A204.1 (cell line): ENCODE measurements around the gene ARL16.

Source experiments
- FAIRE-seq: peaks from 2 replicates; lab custom pipeline; 2012; peaks lifted over from hg19 to GRCh38; lab: Jason Lieb, UNC

The ARL16 gene

GRCh38 chr17:81644496-81644895 is 39.1 kb downstream of the ARL16 start:
- FAIRE-seq, result no peak

GRCh38 chr17:81641825-81642489 is 41.6 kb downstream of the ARL16 start:
- FAIRE-seq, result no peak

DNA sequence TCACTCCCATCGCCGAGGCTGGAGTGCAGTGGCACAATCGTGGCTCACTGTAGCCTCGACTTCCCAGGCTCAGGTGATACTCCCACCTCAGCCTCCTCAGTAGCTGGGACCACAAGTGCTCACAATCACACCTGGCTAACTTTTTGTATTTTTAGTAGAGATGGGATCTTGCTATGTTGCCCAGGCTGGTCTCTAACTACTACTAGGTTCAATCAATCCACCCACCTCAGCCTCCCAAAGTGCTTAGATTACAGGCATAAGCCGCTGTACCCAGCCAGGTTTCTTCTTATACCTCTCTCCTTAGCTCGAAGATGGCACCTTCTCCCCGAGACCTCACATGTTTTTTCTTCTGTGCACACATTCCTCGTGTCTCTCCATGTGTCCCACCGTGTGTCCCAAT is 43.6 kb downstream of the ARL16 start:
- no peak for FAIRE-seq

- FAIRE-seq, result no peak
Measured at GRCh38 chr17:81638683-81639082, 44.9 kb downstream of the ARL16 start.

DNA sequence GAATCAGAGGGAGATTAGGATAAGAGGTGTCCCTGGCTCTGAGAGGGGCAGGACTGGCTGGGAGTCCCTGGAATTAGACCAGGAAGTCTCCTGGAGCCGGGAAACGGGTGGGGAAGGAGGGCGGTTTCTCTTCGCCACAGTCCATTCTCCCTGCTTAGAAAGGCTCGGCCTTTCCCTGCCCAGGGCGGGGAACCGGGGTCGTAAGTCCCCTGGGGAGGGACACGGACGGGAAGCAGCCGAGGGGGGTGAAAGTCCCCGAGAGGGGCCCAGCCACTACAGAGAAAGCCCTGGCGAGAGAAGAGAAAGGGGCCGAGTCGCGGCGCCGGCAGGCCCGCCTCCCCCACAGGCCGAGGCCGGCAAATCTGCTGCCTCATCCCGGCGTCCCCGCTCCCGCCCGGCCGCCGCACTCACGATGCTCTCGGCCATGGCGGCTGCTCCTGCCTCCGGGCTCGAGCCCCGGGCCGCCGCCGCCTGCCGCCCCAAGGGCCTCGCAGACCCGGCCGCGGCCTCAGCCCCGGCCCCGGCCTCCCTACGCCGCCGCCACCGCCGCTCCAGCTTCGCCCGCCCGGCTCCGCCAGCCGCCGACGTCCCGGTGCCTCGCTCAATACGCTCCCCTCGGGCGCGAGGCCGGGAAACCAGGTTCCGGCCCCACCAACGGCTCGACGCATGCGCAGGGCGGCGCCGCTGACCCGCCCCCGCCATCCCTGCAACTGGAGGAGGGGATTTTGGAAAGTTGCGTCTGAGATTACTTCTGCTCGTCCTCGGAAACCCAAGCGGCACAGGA is 46.9 kb downstream of the ARL16 start, which contains the start of the genes NPLOC4 and TSPAN10:
Gene NPLOC4 (minus strand): TSS at position 608 of the 784 bp plus-strand sequence. CDS start 182 bp downstream, at position 426.
Gene TSPAN10 (plus strand): TSS at position 692 of the 784 bp plus-strand sequence. CDS start 5,217 bp downstream, outside the sequence.
- no peak for FAIRE-seq

DNA sequence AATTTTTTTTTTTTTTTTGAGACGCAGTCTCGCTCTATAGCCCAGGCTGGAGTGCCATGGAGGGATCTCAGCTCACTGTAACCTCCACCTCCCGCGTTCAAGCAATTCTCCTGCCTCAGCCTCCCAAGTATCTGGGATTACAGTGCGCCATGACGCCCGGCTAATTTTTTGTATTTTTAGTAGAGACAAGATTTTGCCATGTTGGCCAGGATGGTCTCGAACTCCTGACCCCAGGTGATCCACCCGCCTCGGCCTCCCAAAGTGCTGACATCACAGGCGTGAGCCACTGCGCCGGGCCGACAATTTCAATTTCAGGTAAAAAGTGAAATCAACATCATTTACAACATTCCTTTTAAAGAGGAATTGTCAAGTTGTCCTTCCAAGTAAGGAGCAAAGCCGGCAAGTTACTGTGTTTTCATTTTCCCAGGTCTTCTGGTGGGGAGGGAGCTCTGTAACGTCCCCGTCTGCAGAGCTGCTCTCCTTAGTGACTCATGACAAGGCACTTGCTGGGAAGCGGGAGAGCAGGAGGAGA is 47.6 kb downstream of the ARL16 start:
- no peak for FAIRE-seq

- no peak for FAIRE-seq
Measured at GRCh38 chr17:81635431-81635830, 48.2 kb downstream of the ARL16 start.

DNA sequence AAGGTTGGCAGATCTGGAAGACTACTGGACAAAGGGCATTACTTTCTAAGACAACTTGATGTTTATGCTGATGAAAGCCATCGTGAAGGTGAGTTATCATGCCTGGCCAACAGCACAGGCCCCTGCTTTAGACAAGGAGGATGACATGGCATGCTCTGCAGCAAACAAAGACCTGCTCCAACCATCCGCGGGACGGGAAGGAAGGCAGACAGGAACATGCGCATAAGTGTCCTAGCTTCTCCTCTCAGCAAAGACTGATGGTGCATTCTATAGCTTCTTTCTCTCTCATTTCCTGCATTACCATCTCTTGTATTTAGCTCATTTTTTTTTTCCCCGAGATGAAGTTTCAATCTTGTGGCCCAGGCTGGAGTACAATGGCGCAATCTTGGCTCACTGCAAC is 52.1 kb downstream of the ARL16 start:
- FAIRE-seq, result no peak
